OCI-LY7 (cell line): ENCODE measurements around the gene PATE4. TPM values are rescaled to one million over a fixed set of nuclear protein-coding genes. Genes with fewer than 3 reads are reported as not detected.

Source experiments
- BruUV-seq: library from RNA; stranded (reverse); fragments of 400-500 nt; replicated peaks from 2 replicates; lab custom pipeline; 2021; lab: Mats Ljungman, UMichigan
- CTCF ChIA-PET: fragments of 300-600 bp; sonication (Branson Sonifier 250); formaldehyde crosslinking; loops from one replicate; lab custom pipeline; 2022; ENCODE audit warnings: antibody characterized with exemption; ENCODE audit not compliant: unreplicated experiment; lab: Charles Lee
- POLR2A ChIA-PET: fragments of 300-600 bp; sonication (Branson Sonifier 250); formaldehyde crosslinking; loops from one replicate; lab custom pipeline; 2022; ENCODE audit warnings: antibody characterized with exemption; lab: Charles Lee
- DNase-seq: peaks from one replicate; pipeline ENCODE4 v3.0.0-alpha.2; 2015; ENCODE audit warnings: low spot score
- H2AFZ ChIP-seq: fragments of 200-600 bp; sonication (generic), shearing (Covaris generic); 2 replicates; pipeline ENCODE4 v1.6.1; 2014; ENCODE audit warnings: mild to moderate bottlenecking, antibody characterized with exemption, low read length, moderate library complexity
- H3K27ac ChIP-seq: fragments of 200-600 bp; sonication (generic); 2 replicates; pipeline ENCODE4 v1.5.1; 2014; ENCODE audit warnings: mixed run types, low read depth, mild to moderate bottlenecking, moderate library complexity, low read length, inconsistent platforms; ENCODE audit not compliant: poor library complexity, severe bottlenecking
- H3K36me3 ChIP-seq: fragments of 200-600 bp; sonication (generic); 2 replicates; pipeline ENCODE4 v1.6.1; 2014; ENCODE audit warnings: mild to moderate bottlenecking, antibody characterized with exemption, low read length, moderate library complexity, mixed read lengths; ENCODE audit not compliant: insufficient read depth
- H3K4me1 ChIP-seq: fragments of 200-600 bp; sonication (generic); 2 replicates; pipeline ENCODE4 v1.5.1; 2014; ENCODE audit warnings: mild to moderate bottlenecking, low read length; ENCODE audit not compliant: insufficient read depth, poor library complexity, severe bottlenecking
- H3K4me2 ChIP-seq: fragments of 200-600 bp; sonication (generic); 2 replicates; pipeline ENCODE4 v1.6.1; 2014; ENCODE audit warnings: mild to moderate bottlenecking, low read length
- H3K4me3 ChIP-seq: fragments of 200-600 bp; sonication (generic); 2 replicates; pipeline ENCODE4 v1.5.1; 2014; ENCODE audit warnings: mild to moderate bottlenecking, low read depth, low read length; ENCODE audit not compliant: poor library complexity, severe bottlenecking
- H3K79me2 ChIP-seq: fragments of 200-600 bp; sonication (generic); 2 replicates; pipeline ENCODE4 v1.6.1; 2016; ENCODE audit warnings: low read depth, mild to moderate bottlenecking, low read length, moderate library complexity, mixed read lengths; ENCODE audit not compliant: insufficient read depth
- H3K9me2 ChIP-seq: fragments of 200-600 bp; sonication (generic); 2 replicates; pipeline ENCODE4 v1.6.1; 2016; ENCODE audit warnings: mild to moderate bottlenecking, low read length, mixed read lengths; ENCODE audit not compliant: insufficient read depth
- H3K9me3 ChIP-seq: fragments of 200-600 bp; sonication (generic); 2 replicates; pipeline ENCODE4 v1.6.1; 2014; ENCODE audit warnings: mild to moderate bottlenecking, mixed run types, low read length, mixed read lengths
- H4K20me1 ChIP-seq: fragments of 200-600 bp; sonication (generic); 2 replicates; pipeline ENCODE4 v1.6.1; 2014; ENCODE audit warnings: mild to moderate bottlenecking, antibody characterized with exemption, low read length, moderate library complexity, mixed read lengths; ENCODE audit not compliant: insufficient read depth
- EZH2phosphoT487 ChIP-seq: fragments of 200-600 bp; sonication (generic); IDR thresholded peaks from 2 replicates; pipeline ENCODE4 v1.6.1; 2018; ENCODE audit warnings: low read depth, borderline replicate concordance, mild to moderate bottlenecking, mixed run types, antibody characterized with exemption, low read length, moderate library complexity, mixed read lengths
- intact Hi-C: fragments of 100-400 bp; cut with micrococcal nuclease; formaldehyde crosslinking; loops from one replicate; pipeline ENCODE4 v1.10.0; 2022; ENCODE audit not compliant: unreplicated experiment
- total RNA-seq, 2 experiments: library from RNA; depleted of rRNA in 1 of 2; stranded (reverse); fragments of >200 nt in 1 of 2; shearing (Covaris generic) in 1 of 2; gene quantifications; 2 replicates each; pipeline ENCODE4 v1.2.3, GENCODE V29; 2014 to 2022
- TF ChIP-seq, protein P1 (sequence below): fragments of 200-600 bp; sonication (generic); conservative IDR thresholded peaks from 2 replicates; pipeline ENCODE4 v1.5.1; 2014; ENCODE audit warnings: mild to moderate bottlenecking, antibody characterized with exemption, low read length, moderate library complexity, mixed read lengths

PATE4 gene
- total RNA-seq, 2 experiments from 2014 or later = not detected

- no peak for DNase-seq
- Histone ChIP-seq H3K36me3 (no peaks in the 10 kb centered on the region), H3K4me3 (no peak overlapping the region), H3K27ac (no peak overlapping the region), H3K4me1 (no peaks in the 10 kb centered on the region), H3K79me2 (no peaks in the 10 kb centered on the region), H4K20me1 (no peaks in the 10 kb centered on the region), H3K9me2 (no peaks in the 10 kb centered on the region), H3K4me2 (no peak overlapping the region), H2AFZ (no peak overlapping the region), H3K9me3 (no peaks in the 10 kb centered on the region)
- TF ChIP-seq, protein P1, sequence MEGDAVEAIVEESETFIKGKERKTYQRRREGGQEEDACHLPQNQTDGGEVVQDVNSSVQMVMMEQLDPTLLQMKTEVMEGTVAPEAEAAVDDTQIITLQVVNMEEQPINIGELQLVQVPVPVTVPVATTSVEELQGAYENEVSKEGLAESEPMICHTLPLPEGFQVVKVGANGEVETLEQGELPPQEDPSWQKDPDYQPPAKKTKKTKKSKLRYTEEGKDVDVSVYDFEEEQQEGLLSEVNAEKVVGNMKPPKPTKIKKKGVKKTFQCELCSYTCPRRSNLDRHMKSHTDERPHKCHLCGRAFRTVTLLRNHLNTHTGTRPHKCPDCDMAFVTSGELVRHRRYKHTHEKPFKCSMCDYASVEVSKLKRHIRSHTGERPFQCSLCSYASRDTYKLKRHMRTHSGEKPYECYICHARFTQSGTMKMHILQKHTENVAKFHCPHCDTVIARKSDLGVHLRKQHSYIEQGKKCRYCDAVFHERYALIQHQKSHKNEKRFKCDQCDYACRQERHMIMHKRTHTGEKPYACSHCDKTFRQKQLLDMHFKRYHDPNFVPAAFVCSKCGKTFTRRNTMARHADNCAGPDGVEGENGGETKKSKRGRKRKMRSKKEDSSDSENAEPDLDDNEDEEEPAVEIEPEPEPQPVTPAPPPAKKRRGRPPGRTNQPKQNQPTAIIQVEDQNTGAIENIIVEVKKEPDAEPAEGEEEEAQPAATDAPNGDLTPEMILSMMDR = no peak
- no peak for TF ChIP-seq EZH2phosphoT487
- ChIA-PET CTCF (no interaction called here), POLR2A (no interaction called here)
- BruUV-seq = no TSS peak
- intact Hi-C loops = no loop called here
Measured at GRCh38 chr11:125790825-125791224, 42.3 kb upstream of the PATE4 start.

DNA sequence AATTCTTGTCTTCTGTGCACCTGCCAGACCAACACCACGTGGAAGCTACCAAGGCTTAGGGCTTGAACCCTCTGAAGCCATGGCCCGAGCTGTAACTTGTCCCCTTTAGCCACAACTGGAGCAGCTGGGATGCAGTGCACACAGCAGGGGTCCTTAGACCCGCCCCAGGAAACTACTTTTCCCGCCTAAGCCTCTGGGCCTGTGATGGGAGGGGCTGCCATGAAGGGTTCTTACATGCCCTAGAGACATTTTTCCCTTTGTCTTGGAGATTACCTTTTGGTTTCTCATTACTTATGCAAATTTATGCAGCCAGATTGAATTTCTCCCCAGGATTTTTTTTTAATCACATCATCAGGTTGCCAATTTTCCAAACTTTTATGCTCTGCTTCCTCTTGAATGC, 35.5 kb upstream of the PATE4 start:
- no peaks in the 10 kb centered on the region for H3K9me2 ChIP-seq
- CTCF ChIA-PET = no interaction called here
- H4K20me1 ChIP-seq = no peaks in the 10 kb centered on the region
- no peaks in the 10 kb centered on the region for H3K4me1 ChIP-seq
- TF ChIP-seq, protein P1 = no peak
- no peak for TF ChIP-seq EZH2phosphoT487
- POLR2A ChIA-PET = no interaction called here
- no peak overlapping the region for H2AFZ ChIP-seq
- H3K79me2 ChIP-seq = no peaks in the 10 kb centered on the region
- no peak overlapping the region for H3K4me3 ChIP-seq
- peaks cover 8% of the 10 kb centered on the region for H3K9me3 ChIP-seq
- H3K27ac ChIP-seq = no peak overlapping the region
- H3K36me3 ChIP-seq = no peaks in the 10 kb centered on the region
- DNase-seq = no peak
- intact Hi-C loops = no loop called here
- no TSS peak for BruUV-seq
- no peak overlapping the region for H3K4me2 ChIP-seq

- BruUV-seq = no TSS peak
- DNase-seq = no peak
- Histone ChIP-seq H3K9me2 (no peaks in the 10 kb centered on the region), H2AFZ (no peak overlapping the region), H3K36me3 (no peaks in the 10 kb centered on the region), H3K4me3 (no peak overlapping the region), H3K4me2 (no peak overlapping the region), H3K27ac (no peak overlapping the region), H3K79me2 (no peaks in the 10 kb centered on the region), H4K20me1 (no peaks in the 10 kb centered on the region), H3K9me3 (peaks cover 16% of the 10 kb centered on the region), H3K4me1 (no peaks in the 10 kb centered on the region)
- TF ChIP-seq EZH2phosphoT487 = no peak
- TF ChIP-seq, protein P1 = no peak
- POLR2A ChIA-PET = no interaction called here
- intact Hi-C loops = no loop called here
- CTCF ChIA-PET = no interaction called here
Measured at GRCh38 chr11:125799808-125800207, 33.3 kb upstream of the PATE4 start.
